Measurements from ENCODE around the gene PLCB4. TPM values are rescaled to one million over a fixed set of nuclear protein-coding genes. Genes with fewer than 3 reads are reported as not detected.

The PLCB4 gene
- total and polyA plus RNA-seq, 2 experiments from 2014 or later, result 6.5 to 16.1 TPM

- DNase-seq (ENCODE audit: low spot score), result no peak
- H3K9me2 ChIP-seq (ENCODE audit: insufficient read depth), result no peaks in the 10 kb centered on the region
- Mint-ChIP-seq H3K4me3 (no peak overlapping the region), H3K4me1 (no peaks in the 10 kb centered on the region), H3K9me3 (no peaks in the 10 kb centered on the region), H3K27ac (no peak overlapping the region), H3K36me3 (ENCODE audit: low read depth) (no peaks in the 10 kb centered on the region), H3K27me3 (ENCODE audit: insufficient read depth, low read depth, poor library complexity) (peaks cover 2% of the 10 kb centered on the region)
- no peaks in the 10 kb centered on the region for H3K79me2 ChIP-seq (replicated peaks; ENCODE audit: insufficient read depth)
- no peak overlapping the region for H2AFZ ChIP-seq
- TF ChIP-seq STAT1 (IDR thresholded peaks at IDR 0.05; ENCODE audit: unreplicated experiment) (no peak), JUNB (IDR thresholded peaks at IDR 0.05; ENCODE audit: unreplicated experiment) (no peak), EZH2 (IDR thresholded peaks at IDR 0.05; ENCODE audit: low read depth, unreplicated experiment) (no peak), ZNF331 (CRISPR knock-in tag; IDR thresholded peaks at IDR 0.05; ENCODE audit: low read depth) (no peak), ZNF114 (CRISPR knock-in tag; IDR thresholded peaks at IDR 0.05) (no peak), CTCF (conservative IDR thresholded peaks at IDR 0.05; ENCODE audit: low read depth in 2 of 2) (no peak), NANOG (IDR thresholded peaks at IDR 0.05; ENCODE audit: borderline replicate concordance) (no peak), EZH2phosphoT487 (IDR thresholded peaks at IDR 0.05; ENCODE audit: unreplicated experiment) (no peak), REST (IDR thresholded peaks at IDR 0.05; ENCODE audit: unreplicated experiment) (no peak), CREB1 (CRISPR knock-in tag; IDR thresholded peaks at IDR 0.05; ENCODE audit: low read depth) (no peak), ZNF462 (CRISPR knock-in tag; IDR thresholded peaks at IDR 0.05) (no peak), POLR2AphosphoS5 (IDR thresholded peaks at IDR 0.05; ENCODE audit: low read depth) (no peak), ETS1 (IDR thresholded peaks at IDR 0.05) (no peak)
- no peak for ATAC-seq
- H3K4me1 ChIP-seq (ENCODE audit: insufficient read depth), result no peaks in the 10 kb centered on the region
- H3K27ac ChIP-seq (ENCODE audit: low read depth), result no peak overlapping the region
- no peaks in the 10 kb centered on the region for H4K20me1 ChIP-seq (replicated peaks; ENCODE audit: insufficient read depth)
- H3K36me3 ChIP-seq (ENCODE audit: insufficient read depth), result no peaks in the 10 kb centered on the region
- H3F3A ChIP-seq (replicated peaks; ENCODE audit: low read depth), result no peaks in the 10 kb centered on the region
- H3K4me3 ChIP-seq, result no peak overlapping the region
- no peak overlapping the region for H3K4me2 ChIP-seq
- H3K27me3 ChIP-seq (ENCODE audit: insufficient read depth), result no peaks in the 10 kb centered on the region
Measured at GRCh38 chr20:9269280-9269971, 200.5 kb downstream of the PLCB4 start.

All from GM23338 (cell line).